Left forelimb (tissue), 1 donor: Measurements from ENCODE around the gene RMDN2.

Experiments
- DNase-seq: peaks from one replicate; pipeline ENCODE4 v3.0.0-alpha.2; 2018; ENCODE audit warnings: low spot score

The RMDN2 gene

GRCh38 chr2:38045811-38046210 is 120.7 kb downstream of the RMDN2 start:
- no peak for DNase-seq

- DNase-seq: no peak
These were observed 131.1 kb downstream of the RMDN2 start for GRCh38 chr2:38056216-38056615.

DNA sequence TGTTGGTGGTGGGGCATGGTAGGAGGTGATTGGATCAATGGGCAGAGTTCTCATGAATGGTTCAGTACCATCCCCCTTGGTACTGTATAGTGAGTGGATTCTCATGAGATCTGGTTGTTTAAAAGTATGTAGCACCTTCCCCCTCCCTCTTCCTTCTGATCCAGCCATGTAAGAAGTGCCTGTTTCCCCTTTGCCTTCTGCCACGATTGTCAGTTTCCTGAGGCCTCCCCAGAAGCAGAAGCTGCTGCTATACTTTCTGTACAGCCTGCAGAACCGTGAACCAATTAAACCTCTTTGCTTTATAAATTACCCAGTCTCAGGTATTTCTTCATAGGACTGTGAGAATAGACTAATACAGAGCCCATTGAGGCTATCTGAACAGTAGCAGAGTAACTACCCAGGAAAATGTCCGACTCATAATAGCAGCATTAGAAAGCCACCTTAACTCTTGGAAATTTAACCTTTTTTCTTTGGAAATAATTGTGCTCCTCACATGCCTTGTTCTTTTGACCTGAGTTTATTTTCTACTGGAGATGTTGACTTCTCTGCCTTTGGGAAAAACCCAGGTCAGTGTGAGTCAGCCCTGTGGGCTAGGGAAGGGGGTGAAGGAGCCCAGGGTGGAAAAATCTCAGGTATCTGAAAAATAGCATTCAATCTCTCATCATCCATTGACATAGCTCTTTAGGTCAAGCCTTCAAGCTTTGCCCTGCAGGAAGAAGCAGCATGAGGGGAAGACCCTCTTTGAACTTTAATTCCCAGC is 132.7 kb downstream of the RMDN2 start:
- DNase-seq: no peak

- DNase-seq: no peak
These were observed 135.3 kb downstream of the RMDN2 start for GRCh38 chr2:38060236-38061018.

- DNase-seq: no peak
These were observed 139.9 kb downstream of the RMDN2 start for GRCh38 chr2:38064801-38065501.

DNA sequence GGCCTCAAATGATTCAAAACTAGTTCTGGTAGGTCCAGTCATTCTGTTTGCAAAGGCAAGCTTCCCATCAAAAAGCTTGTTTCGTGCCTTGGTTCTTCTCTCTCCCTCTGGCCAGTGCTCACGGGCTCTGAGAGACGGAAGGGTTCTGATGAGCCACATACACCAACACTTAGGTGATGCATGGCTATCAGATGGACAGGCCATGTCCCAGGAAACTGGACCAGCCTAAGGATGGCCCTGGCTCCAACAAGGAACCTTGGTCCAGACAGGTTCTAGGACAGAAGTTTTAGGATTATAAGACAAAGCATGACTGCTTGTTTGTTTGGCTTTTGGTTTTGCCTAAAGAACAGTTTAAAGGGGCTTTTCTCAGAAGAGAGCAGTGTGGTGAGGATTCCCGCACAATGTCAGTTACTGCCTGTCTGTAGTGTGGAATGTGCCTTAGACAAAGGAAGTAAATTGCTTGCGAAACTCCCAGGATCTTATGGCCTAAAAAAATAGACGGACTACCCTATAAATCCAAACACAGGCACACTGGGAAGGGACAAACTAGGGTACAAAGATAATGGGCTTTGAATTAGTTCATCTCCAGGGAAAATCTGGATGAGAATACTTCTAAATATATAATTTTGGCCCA is 140.5 kb downstream of the RMDN2 start:
- no peak for DNase-seq

- no peak for DNase-seq
These were observed 141.5 kb downstream of the RMDN2 start for GRCh38 chr2:38066421-38067115.
